ENCODE measurements around the gene NQO2. TPM values are rescaled to one million over a fixed set of nuclear protein-coding genes. Genes with fewer than 3 reads are reported as not detected.
"Not testable (repeated sequence)": the region's sequence is repeated elsewhere in the genome, so short reads cannot be mapped to it uniquely, and the experiment has no call there.

The NQO2 gene
- total and polyA plus RNA-seq, 5 experiments from 2014 or later: 21.0 to 48.1 (median 37.9) TPM

DNA sequence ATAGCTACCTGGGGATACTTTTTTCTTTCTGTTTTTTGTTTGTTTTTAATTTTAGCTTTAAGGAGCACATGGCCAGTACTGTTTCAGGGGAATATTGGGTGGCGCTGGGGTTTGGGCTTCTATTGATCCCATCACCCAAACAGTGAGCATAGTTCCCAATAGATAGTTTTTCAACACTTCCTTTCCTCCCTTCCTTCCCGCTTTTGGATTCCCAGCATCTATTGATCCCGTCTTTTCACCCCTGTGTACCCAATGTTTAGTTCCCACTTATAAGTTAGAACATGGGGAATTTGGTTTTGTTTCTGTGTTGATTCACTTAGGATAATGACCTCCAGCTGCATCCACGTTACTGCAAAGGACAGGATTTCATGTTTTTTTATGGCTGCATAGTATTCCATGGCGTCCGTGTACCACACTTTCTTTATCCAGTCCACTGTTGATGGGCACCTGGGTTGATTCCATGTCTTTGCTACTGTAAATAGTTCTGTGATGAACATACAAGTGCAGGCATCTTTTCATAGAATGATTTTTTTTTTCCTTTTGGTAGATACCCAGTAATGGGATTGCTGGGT lies 20.1 kb downstream of the NQO2 start:
- POLR2A ChIA-PET: interaction anchor here (1.5 kb wide), 1 partner anchor 20 kb away, joined by 3 read pairs; the partner anchor contains the start of gene NQO2
- H3K27ac Mint-ChIP-seq: peak overlapping the region in 3 of 10 donors; percentile 29 to 36 (median 32)
- H3K27me3 Mint-ChIP-seq: no peaks in the 10 kb centered on the region
- peaks cover 0 to 33% (median 17%) of the 10 kb centered on the region in 3 donors for H3K36me3 Mint-ChIP-seq
- H3K4me1 Mint-ChIP-seq: peaks cover 15 to 23% (median 21%) of the 10 kb centered on the region in 4 donors
- H3K9me3 Mint-ChIP-seq: no peaks in the 10 kb centered on the region
- ATAC-seq: no peak
- DNase-seq: no peak
- H3K4me3 Mint-ChIP-seq: no peak overlapping the region

DNA sequence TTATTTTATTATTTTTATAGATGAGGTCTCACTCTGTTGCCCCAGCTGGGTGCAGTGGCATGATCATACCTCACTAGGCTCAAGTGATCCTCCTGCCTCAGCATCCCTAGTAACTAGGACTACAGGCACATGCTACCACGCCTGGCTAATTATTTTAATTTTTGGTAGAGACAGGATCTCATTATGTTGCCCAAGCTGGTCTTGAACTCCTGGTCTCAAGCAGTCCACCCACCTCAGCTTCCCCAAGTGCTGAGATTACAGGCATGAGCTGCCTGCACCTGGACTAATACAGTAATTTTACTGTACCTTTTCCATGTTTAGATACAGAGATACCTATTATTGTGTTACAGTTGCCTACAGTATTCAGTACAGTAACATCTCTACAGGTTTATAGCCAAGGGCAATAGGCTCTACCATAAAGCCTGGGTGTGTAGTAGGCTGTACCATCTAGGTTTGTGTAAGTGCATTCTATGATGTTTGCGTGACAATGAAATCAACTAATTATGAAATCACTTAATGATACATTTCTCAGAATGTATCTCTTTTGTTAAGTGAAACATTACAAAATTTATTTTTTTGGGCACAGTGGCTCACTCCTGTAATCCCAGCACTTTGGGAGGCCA lies 21.4 kb downstream of the NQO2 start:
- H3K9me3 Mint-ChIP-seq, ATAC-seq, POLR2A ChIA-PET, DNase-seq, H3K27me3 Mint-ChIP-seq, H3K4me3 Mint-ChIP-seq: not testable (repeated sequence)
- Mint-ChIP-seq H3K4me1 (peaks cover 17 to 35% (median 30%) of the 10 kb centered on the region in 4 donors), H3K27ac (peak overlapping the region in 1 of 10 donors; percentile 29), H3K36me3 (peaks cover 0 to 22% (median 17%) of the 10 kb centered on the region in 3 donors)

DNA sequence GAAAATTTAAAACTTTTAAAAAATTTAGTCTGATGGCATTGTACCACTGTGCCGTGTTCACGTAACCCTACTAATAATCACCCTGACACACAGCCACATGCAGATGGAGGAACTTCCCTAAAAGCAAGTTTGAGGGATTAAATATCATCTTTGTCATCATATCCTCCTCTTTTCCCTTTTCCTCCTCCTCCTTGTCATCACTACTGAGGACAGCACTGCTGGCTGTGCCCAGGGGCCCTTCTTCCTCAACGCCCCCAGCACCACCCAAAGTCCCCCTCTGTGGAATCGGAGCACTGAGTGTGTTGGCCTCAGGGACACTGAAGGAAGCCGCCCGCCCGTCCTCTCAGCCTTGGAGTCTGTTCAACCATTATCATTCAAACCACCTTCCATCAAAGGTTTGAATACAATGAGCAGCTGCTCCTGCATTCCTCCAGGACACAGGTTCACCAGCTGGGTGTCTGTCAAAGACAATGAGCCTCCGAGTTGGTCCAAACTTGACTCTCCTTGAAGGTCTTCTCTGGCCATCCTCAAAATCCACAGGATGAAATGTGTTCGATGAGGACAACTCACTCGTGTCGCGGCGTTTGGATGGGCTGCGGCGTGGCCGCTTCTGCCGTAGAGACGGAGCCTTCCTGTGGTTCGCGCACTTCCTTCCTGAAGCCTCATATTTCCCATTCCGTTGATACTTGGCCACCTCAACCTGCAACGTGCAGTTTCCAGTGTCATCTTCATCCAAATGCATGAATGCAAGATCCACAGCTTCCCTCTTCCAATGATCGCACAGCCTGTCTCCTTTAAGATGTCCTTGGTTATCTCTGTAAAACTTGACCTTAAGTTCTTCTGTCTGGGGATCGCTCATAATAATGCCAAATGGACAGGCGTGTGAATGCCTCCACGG lies 23.3 kb downstream of the NQO2 start:
- H3K9me3 Mint-ChIP-seq: no peaks in the 10 kb centered on the region
- ATAC-seq (peak in 1 of 2 donors; percentile 24), DNase-seq (peak in 2 of 10 donors; percentile 12 to 21)
- H3K4me1 Mint-ChIP-seq: peaks cover 23 to 48% (median 46%) of the 10 kb centered on the region in 4 donors
- H3K4me3 Mint-ChIP-seq: peak overlapping the region; percentile 78 to 97 (median 90)
- H3K27ac Mint-ChIP-seq: peak overlapping the region; percentile 14 to 91 (median 83)
- POLR2A ChIA-PET: interaction anchor here (1.2 to 5.4 kb wide), 4 partner anchors 15 to 33 kb away, joined by 3 to 53 read pairs (median 12); partner anchors contain the start of gene NQO2
- no peaks in the 10 kb centered on the region for H3K27me3 Mint-ChIP-seq
- peaks cover 0 to 13% (median 11%) of the 10 kb centered on the region in 3 donors for H3K36me3 Mint-ChIP-seq

DNA sequence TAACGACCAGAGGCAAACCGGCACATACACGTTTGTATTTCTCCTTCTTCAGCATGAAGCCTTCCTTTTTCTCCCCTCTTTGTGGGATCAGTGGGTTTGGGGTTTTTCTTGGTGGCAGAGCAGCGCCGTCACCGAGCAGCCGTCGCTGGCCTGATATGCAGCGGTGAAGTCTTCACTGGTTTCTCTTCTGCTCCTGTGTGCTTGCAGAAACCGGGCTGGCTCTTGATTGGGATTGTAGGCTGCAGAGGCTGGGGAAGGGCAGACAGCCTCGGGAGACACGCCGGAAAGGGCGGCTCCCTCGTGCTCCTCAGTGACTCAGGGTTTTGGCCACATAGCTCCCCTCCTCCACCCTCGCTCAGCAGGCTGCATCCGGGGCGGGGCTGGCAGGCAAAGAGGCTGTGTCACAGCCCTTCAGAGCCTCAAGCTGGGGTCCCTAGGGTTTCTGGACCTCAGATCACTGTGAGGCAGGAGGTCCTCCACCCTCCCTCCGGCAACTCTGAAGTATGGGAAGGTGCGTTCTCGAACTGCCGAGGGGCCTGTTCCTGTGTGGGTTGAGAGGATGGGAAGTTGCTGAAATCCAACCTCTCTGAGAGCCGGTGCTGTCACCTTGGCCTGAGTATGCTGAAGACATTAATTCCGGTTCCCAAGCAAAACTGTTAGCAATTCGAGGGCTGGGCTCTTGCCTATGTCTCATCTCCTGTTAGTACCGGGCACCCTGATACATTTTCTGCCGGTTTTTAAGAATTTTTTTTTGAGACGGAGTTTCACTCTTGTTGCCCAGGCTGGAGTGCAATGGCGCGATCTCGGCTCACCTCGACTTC lies 24.2 kb downstream of the NQO2 start:
- POLR2A ChIA-PET: interaction anchor here (0.6 to 5.4 kb wide), 5 partner anchors 16 to 175 kb away, joined by 3 to 53 read pairs (median 4); partner anchors contain the start of genes NQO2 and RIPK1
- DNase-seq: peak; percentile 61 to 86 (median 68)
- H3K4me3 Mint-ChIP-seq: peak overlapping the region; percentile 78 to 97 (median 90)
- peaks cover 23 to 57% (median 54%) of the 10 kb centered on the region in 4 donors for H3K4me1 Mint-ChIP-seq
- H3K9me3 Mint-ChIP-seq: no peaks in the 10 kb centered on the region
- no peaks in the 10 kb centered on the region for H3K27me3 Mint-ChIP-seq
- ATAC-seq: peak; percentile 79 to 83
- H3K36me3 Mint-ChIP-seq: peaks cover 0 to 13% (median 11%) of the 10 kb centered on the region in 3 donors
- H3K27ac Mint-ChIP-seq: peak overlapping the region; percentile 14 to 91 (median 83)

DNA sequence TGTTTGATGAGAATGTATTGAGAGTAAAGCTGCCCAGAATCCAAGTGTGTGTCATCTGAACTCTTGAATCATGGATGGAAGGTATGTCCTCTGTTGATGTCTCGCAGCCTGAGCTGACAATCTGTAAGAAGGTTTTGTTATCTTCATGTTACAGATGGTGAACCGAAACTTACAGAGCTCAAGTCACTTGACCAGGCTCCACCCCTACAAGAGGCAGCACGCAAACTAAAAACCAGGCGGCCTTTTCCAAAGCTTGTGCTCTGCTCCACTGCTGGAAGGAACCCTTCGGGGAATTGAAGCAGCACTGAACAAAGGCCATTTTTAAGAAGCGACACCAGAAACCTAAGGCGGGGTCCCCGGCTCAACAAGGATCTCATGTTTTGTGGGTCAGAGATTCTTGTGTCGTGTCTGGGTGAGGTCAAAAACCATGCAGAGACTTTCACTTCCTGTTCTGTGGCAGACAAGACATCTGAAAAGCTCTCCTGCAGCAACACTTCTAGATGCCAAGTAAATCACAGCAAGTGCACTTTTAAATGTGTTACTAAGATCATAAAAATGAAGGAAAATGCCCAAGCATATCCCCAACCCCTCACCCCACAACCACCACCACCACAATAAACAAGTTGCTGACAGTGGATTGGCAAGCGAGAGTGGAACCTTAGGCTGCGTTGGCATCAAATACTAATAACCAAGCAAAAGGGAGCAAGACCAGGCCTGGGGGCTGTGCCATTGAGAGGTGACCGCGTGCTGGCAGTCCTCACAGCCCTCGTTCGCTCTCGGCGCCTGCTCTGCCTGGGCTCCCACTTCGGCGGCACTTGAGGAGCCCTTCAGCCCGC lies 27.3 kb downstream of the NQO2 start:
- peak overlapping the region; percentile 81 to 99 (median 96) for H3K27ac Mint-ChIP-seq
- no peaks in the 10 kb centered on the region for H3K9me3 Mint-ChIP-seq
- DNase-seq: peak in 6 of 10 donors; percentile 20 to 68 (median 50)
- H3K4me3 Mint-ChIP-seq: peak overlapping the region; percentile 59 to 89 (median 80)
- POLR2A ChIA-PET: interaction anchor here (0.6 to 5.4 kb wide), 12 partner anchors 11 to 879 kb away, joined by 3 to 53 read pairs (median 6); partner anchors contain the start of genes NQO2 and RIPK1
- no peaks in the 10 kb centered on the region for H3K36me3 Mint-ChIP-seq
- ATAC-seq: peak; percentile 43 to 52
- peaks cover 25 to 59% (median 55%) of the 10 kb centered on the region in 4 donors for H3K4me1 Mint-ChIP-seq
- H3K27me3 Mint-ChIP-seq: peaks cover 0 to 10% (median 3%) of the 10 kb centered on the region in 5 donors

DNA sequence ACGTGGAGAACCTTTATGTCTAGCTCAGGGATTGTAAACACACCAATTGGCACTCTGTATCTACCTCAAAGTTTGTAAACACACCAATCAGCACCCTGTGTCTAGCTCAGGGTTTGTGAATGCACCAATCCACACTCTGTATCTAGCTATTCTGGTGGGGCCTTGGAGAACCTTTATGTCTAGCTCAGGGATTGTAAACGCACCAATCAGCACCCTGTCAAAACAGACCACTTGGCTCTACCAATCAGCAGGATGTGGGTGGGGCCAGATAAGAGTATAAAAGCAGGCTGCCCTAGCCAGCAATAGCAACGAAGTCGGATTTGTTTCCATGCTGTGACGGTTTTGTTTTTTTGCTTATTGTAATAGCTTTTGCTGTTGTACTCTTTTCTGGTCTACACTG lies 28.5 kb downstream of the NQO2 start:
- POLR2A ChIA-PET: interaction anchor here (0.7 to 3.2 kb wide), 4 partner anchors 12 to 211 kb away, joined by 3 to 11 read pairs (median 5); no protein-coding TSS in a partner anchor
- Mint-ChIP-seq H3K27me3 (peaks cover 0 to 13% (median 3%) of the 10 kb centered on the region in 5 donors), H3K4me3 (peak overlapping the region in 4 of 10 donors; percentile 10 to 49 (median 38)), H3K27ac (peak overlapping the region in 7 of 10 donors; percentile 6 to 89 (median 62)), H3K4me1 (peaks cover 21 to 55% (median 50%) of the 10 kb centered on the region in 4 donors)
- H3K9me3 Mint-ChIP-seq, H3K36me3 Mint-ChIP-seq, ATAC-seq: not testable (repeated sequence)
- peak in 1 of 10 donors; percentile 27 for DNase-seq

DNA sequence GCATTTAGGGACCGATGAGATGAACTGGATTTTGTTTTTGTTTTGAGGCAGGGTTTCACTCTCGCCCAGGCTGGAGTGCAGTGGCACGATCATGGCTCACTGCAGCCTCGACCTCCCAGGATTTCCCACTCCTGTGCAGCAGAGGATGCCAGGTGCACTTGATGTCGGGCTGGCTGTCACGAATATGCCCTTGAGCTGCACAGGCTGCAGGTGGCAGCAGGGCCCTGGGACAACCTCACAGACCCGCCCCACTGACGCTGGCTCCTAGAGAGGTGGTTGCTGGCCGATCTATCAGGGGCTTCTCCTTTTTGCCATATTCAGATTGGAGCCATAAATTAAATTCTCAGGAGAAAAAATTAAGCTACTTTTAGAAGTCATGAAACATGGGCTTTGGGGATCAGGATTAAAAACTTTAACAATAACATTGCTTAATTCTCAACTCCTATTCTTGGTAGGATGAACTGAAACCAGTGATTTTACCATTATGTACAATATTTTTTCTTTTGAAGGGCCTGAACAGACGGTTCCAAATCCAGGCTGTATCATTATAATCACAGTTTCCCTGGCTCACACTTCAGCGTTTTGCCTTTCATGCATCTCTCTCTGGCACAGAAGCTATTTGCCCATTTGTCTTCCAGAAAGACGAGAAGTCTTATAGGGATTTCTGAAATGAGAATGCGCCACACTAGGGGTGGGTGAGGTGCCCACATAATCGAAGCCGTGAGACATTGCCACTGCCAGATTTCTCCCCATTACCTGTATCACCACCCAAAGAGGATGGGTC lies 32.4 kb downstream of the NQO2 start:
- Mint-ChIP-seq H3K27ac (peak overlapping the region in 1 of 10 donors; percentile 28), H3K9me3 (no peaks in the 10 kb centered on the region), H3K27me3 (peaks cover 0 to 14% (median 3%) of the 10 kb centered on the region in 5 donors), H3K36me3 (peaks cover 0 to 3% (median 0%) of the 10 kb centered on the region in 3 donors), H3K4me1 (peaks cover 5 to 21% (median 14%) of the 10 kb centered on the region in 4 donors), H3K4me3 (no peak overlapping the region)
- ATAC-seq (peak; percentile 50 to 54), DNase-seq (peak in 1 of 10 donors; percentile 35)
- POLR2A ChIA-PET: interaction anchor here (1.4 kb wide), 1 partner anchor 32 kb away, joined by 3 read pairs; the partner anchor contains the start of gene NQO2

DNA sequence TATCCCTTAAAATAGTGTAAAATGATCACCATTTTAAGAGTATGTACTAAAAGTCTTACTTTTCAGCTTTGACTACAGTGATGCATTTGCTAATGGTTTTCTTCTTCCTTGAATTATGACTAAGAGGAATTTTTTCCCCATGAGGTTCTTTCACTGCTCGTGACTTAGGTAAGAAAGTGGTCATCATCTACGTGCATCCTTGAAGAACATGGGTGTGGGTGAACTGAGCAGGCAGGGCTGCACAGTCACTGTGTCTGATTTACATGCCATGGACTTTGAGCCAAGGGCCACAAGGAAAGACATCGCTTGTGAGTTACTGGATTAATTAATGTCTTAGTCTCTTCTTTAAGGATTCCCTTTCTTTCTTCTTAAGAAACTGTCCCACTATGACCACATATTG lies 33.3 kb downstream of the NQO2 start:
- no peak overlapping the region for H3K27ac Mint-ChIP-seq
- no peaks in the 10 kb centered on the region for H3K9me3 Mint-ChIP-seq
- ATAC-seq (no peak), DNase-seq (no peak)
- no peak overlapping the region for H3K4me3 Mint-ChIP-seq
- POLR2A ChIA-PET: interaction anchor here (0.5 to 1.4 kb wide), 2 partner anchors 33 to 130 kb away, joined by 3 read pairs; partner anchors contain the start of gene NQO2
- peaks cover 0 to 14% (median 3%) of the 10 kb centered on the region in 5 donors for H3K27me3 Mint-ChIP-seq
- peaks cover 3 to 16% (median 9%) of the 10 kb centered on the region in 4 donors for H3K4me1 Mint-ChIP-seq
- H3K36me3 Mint-ChIP-seq: peaks cover 0 to 3% (median 0%) of the 10 kb centered on the region in 3 donors

DNA sequence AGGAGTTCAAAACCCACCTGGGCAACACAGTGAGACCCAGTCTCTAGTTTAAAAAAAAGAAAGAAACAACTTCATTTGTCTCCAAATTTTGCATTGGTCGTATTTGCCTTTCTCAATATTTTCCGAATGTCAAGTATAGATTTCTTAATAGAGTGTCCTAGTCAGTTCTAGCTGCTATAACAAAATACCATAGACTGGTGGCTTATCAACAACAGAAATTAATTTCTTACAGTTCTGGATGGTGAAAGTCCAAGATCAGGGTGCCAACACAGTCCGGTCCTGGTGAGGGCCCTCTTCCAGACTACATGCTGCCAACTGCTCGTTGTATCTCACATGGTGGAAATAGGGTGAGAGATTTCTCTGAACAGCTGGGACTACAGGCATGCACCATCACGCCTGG lies 34.0 kb downstream of the NQO2 start:
- no peak for ATAC-seq
- POLR2A ChIA-PET: no interaction called here
- H3K27ac Mint-ChIP-seq: no peak overlapping the region
- DNase-seq: no peak
- H3K4me3 Mint-ChIP-seq: no peak overlapping the region
- peaks cover 0 to 14% (median 3%) of the 10 kb centered on the region in 5 donors for H3K27me3 Mint-ChIP-seq
- H3K36me3 Mint-ChIP-seq: peaks cover 0 to 3% (median 0%) of the 10 kb centered on the region in 3 donors
- H3K9me3 Mint-ChIP-seq: no peaks in the 10 kb centered on the region
- peaks cover under 1 to 9% (median 3%) of the 10 kb centered on the region in 4 donors for H3K4me1 Mint-ChIP-seq

DNA sequence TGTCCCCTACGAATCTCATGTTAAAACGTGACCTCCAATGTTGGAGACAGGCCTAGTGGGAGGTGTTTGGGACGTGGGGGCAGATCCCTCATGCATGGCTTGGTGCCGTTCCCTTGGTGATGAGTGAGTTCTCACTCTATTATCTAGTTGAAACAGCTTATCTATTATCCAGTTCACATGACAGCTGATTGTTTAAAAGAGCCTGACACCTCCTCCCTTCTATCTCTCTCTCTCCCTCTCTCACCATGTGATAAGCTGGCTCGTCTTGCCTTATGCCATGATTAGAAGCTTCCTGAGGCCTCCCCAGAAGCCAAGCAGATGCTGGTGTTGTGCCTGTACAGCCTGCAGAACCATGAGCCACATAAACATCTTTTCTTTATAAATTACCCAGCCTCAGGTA lies 35.7 kb downstream of the NQO2 start:
- POLR2A ChIA-PET: interaction anchor here (1.4 to 1.8 kb wide), 2 partner anchors 13 to 18 kb away, joined by 3 to 4 read pairs; no protein-coding TSS in a partner anchor
- no peak overlapping the region for H3K4me3 Mint-ChIP-seq

More for the DNA sequence above, 35.7 kb downstream of the NQO2 start:
- DNase-seq (no peak), ATAC-seq (no peak)
- no peaks in the 10 kb centered on the region for H3K9me3 Mint-ChIP-seq
- no peak overlapping the region for H3K27ac Mint-ChIP-seq
- H3K36me3 Mint-ChIP-seq: peaks cover 0 to 3% (median 0%) of the 10 kb centered on the region in 3 donors
- peaks cover 0 to 12% (median 0%) of the 10 kb centered on the region in 5 donors for H3K27me3 Mint-ChIP-seq
- peaks cover 0 to 6% (median 1%) of the 10 kb centered on the region in 4 donors for H3K4me1 Mint-ChIP-seq
